Neural progenitor cell (in vitro differentiated cells): ENCODE results near the gene EYA4. TPM values are rescaled to one million over a fixed set of nuclear protein-coding genes. Genes with fewer than 3 reads are reported as not detected.

Experiments
- DNase-seq: peaks from one replicate; pipeline ENCODE4 v3.0.0-alpha.2; 2016; ENCODE audit warnings: low spot score
- H2AFZ ChIP-seq: fragments of 200-600 bp; sonication (generic); replicated peaks from 2 replicates; pipeline ENCODE4 v1.6.1; 2016; ENCODE audit warnings: antibody characterized with exemption
- H3F3A ChIP-seq: fragments of 200-600 bp; sonication (generic); 2 replicates; pipeline ENCODE4 v1.6.1; 2016; ENCODE audit warnings: antibody characterized with exemption, low read depth
- H3K27ac ChIP-seq: fragments of 200-600 bp; sonication (generic); 2 replicates; pipeline ENCODE4 v1.5.1; 2016; ENCODE audit warnings: mild to moderate bottlenecking
- H3K27me3 ChIP-seq: fragments of 200-600 bp; sonication (generic); 2 replicates; pipeline ENCODE4 v1.6.1; 2016; ENCODE audit warnings: mild to moderate bottlenecking, moderate library complexity
- H3K36me3 ChIP-seq: fragments of 200-600 bp; sonication (generic); 2 replicates; pipeline ENCODE4 v1.5.1; 2016
- H3K4me1 ChIP-seq: fragments of 200-600 bp; sonication (generic); 2 replicates; pipeline ENCODE4 v1.6.1; 2016; ENCODE audit warnings: mixed run types
- H3K4me2 ChIP-seq: fragments of 200-600 bp; sonication (generic); 2 replicates; pipeline ENCODE4 v1.6.1; 2016
- H3K4me3 ChIP-seq: fragments of 200-600 bp; sonication (generic); 2 replicates; pipeline ENCODE4 v1.5.1; 2016
- H3K79me2 ChIP-seq: fragments of 200-600 bp; sonication (generic); 2 replicates; pipeline ENCODE4 v1.6.1; 2016; ENCODE audit warnings: low read depth
- H3K9ac ChIP-seq: fragments of 200-600 bp; sonication (generic); 2 replicates; pipeline ENCODE4 v1.6.1; 2016
- H3K9me3 ChIP-seq: fragments of 200-600 bp; sonication (generic); 2 replicates; pipeline ENCODE4 v1.5.1; 2016; ENCODE audit warnings: low read depth
- H4K20me1 ChIP-seq: fragments of 200-600 bp; sonication (generic); 2 replicates; pipeline ENCODE4 v1.6.1; 2016; ENCODE audit warnings: low read depth
- H3K27ac Mint-ChIP-seq: 3 replicates; pipeline ENCODE4 v1.8.0; 2021; ENCODE audit warnings: mixed read lengths
- H3K27me3 Mint-ChIP-seq: 2 replicates; pipeline ENCODE4 v1.8.0; 2022; ENCODE audit warnings: low read depth, mild to moderate bottlenecking, inconsistent platforms, moderate library complexity, mixed read lengths; ENCODE audit not compliant: insufficient read depth
- H3K36me3 Mint-ChIP-seq: 3 replicates; pipeline ENCODE4 v1.8.0; 2021; ENCODE audit warnings: mixed read lengths
- H3K4me1 Mint-ChIP-seq: 3 replicates; pipeline ENCODE4 v1.8.0; 2021; ENCODE audit warnings: mixed read lengths
- H3K4me3 Mint-ChIP-seq: 3 replicates; pipeline ENCODE4 v1.8.0; 2021; ENCODE audit warnings: mild to moderate bottlenecking, moderate library complexity, mixed read lengths
- H3K9me3 Mint-ChIP-seq: 3 replicates; pipeline ENCODE4 v1.8.0; 2020; ENCODE audit warnings: mixed read lengths
- CTCF ChIP-seq: fragments of 200-600 bp; sonication (generic); IDR thresholded peaks from 2 replicates; pipeline ENCODE4 v1.5.1; 2017; ENCODE audit warnings: antibody characterized with exemption, mild to moderate bottlenecking
- EZH2 ChIP-seq: fragments of 200-600 bp; sonication (generic); IDR thresholded peaks from 2 replicates; pipeline ENCODE4 v1.6.1; 2017; ENCODE audit warnings: antibody characterized with exemption, mild to moderate bottlenecking, moderate library complexity
- EZH2phosphoT487 ChIP-seq: fragments of 200-600 bp; sonication (generic); IDR thresholded peaks from 2 replicates; pipeline ENCODE4 v1.6.1; 2017; ENCODE audit warnings: antibody characterized with exemption
- total RNA-seq: library from RNA; depleted of rRNA; stranded (reverse); fragments of >200 nt; gene quantifications from 2 replicates; pipeline ENCODE4 v1.2.3, GENCODE V29; 2015; ENCODE audit warnings: low replicate concordance

The EYA4 gene
- total RNA-seq, 1 donor from 2014 or later, result 2.4 TPM

- no peak for DNase-seq
- TF ChIP-seq EZH2phosphoT487 (no peak), EZH2 (no peak), CTCF (no peak)
- no peaks in the 10 kb centered on the region for H3K27me3 ChIP-seq
- H3K27ac ChIP-seq, result no peak overlapping the region
- H3K27me3 Mint-ChIP-seq, result peaks cover 11% of the 10 kb centered on the region
- no peaks in the 10 kb centered on the region for H4K20me1 ChIP-seq
- H3K27ac Mint-ChIP-seq, result no peak overlapping the region
- H3K4me1 ChIP-seq, result peaks cover 26% of the 10 kb centered on the region
- no peaks in the 10 kb centered on the region for H3K9me3 ChIP-seq
- no peak overlapping the region for H2AFZ ChIP-seq
- peaks cover 3% of the 10 kb centered on the region for H3K9me3 Mint-ChIP-seq
- H3K4me3 Mint-ChIP-seq, result no peak overlapping the region
- no peaks in the 10 kb centered on the region for H3K36me3 Mint-ChIP-seq
- H3F3A ChIP-seq, result peaks cover 16% of the 10 kb centered on the region
- peaks cover 19% of the 10 kb centered on the region for H3K4me1 Mint-ChIP-seq
- no peaks in the 10 kb centered on the region for H3K36me3 ChIP-seq
- no peak overlapping the region for H3K9ac ChIP-seq
- H3K4me2 ChIP-seq, result no peak overlapping the region
- H3K4me3 ChIP-seq, result no peak overlapping the region
- no peaks in the 10 kb centered on the region for H3K79me2 ChIP-seq
These were observed 303.3 kb downstream of the EYA4 start for GRCh38 chr6:133544419-133544818.

GRCh38 chr6:133546098-133546497 lies 304.9 kb downstream of the EYA4 start:
- Mint-ChIP-seq H3K4me1 (peaks cover 31% of the 10 kb centered on the region), H3K27ac (no peak overlapping the region), H3K27me3 (peaks cover 18% of the 10 kb centered on the region), H3K9me3 (peaks cover 3% of the 10 kb centered on the region), H3K36me3 (no peaks in the 10 kb centered on the region), H3K4me3 (no peak overlapping the region)
- Histone ChIP-seq H3K27me3 (no peaks in the 10 kb centered on the region), H2AFZ (no peak overlapping the region), H3K4me2 (no peak overlapping the region), H3K9ac (no peak overlapping the region), H3K9me3 (no peaks in the 10 kb centered on the region), H3K79me2 (no peaks in the 10 kb centered on the region), H3K27ac (no peak overlapping the region), H3K4me1 (peaks cover 42% of the 10 kb centered on the region), H3K4me3 (no peak overlapping the region), H3F3A (peaks cover 33% of the 10 kb centered on the region), H3K36me3 (no peaks in the 10 kb centered on the region), H4K20me1 (no peaks in the 10 kb centered on the region)
- no peak for DNase-seq
- TF ChIP-seq EZH2phosphoT487 (no peak), CTCF (no peak)

GRCh38 chr6:133547136-133547535 lies 306.0 kb downstream of the EYA4 start:
- H3K4me3 ChIP-seq, result no peak overlapping the region
- H3K36me3 Mint-ChIP-seq, result no peaks in the 10 kb centered on the region
- H3K36me3 ChIP-seq, result no peaks in the 10 kb centered on the region
- no peak overlapping the region for H3K27ac ChIP-seq
- H3K4me1 ChIP-seq, result peaks cover 48% of the 10 kb centered on the region
- peaks cover 22% of the 10 kb centered on the region for H3K27me3 Mint-ChIP-seq
- H3K4me1 Mint-ChIP-seq, result peaks cover 37% of the 10 kb centered on the region
- DNase-seq, result no peak
- no peaks in the 10 kb centered on the region for H3K79me2 ChIP-seq
- no peaks in the 10 kb centered on the region for H4K20me1 ChIP-seq
- peaks cover 37% of the 10 kb centered on the region for H3F3A ChIP-seq
- no peak overlapping the region for H2AFZ ChIP-seq
- no peak overlapping the region for H3K4me3 Mint-ChIP-seq
- TF ChIP-seq EZH2phosphoT487 (no peak), EZH2 (no peak), CTCF (no peak)
- H3K27ac Mint-ChIP-seq, result no peak overlapping the region
- no peaks in the 10 kb centered on the region for H3K9me3 ChIP-seq
- H3K9me3 Mint-ChIP-seq, result peaks cover 3% of the 10 kb centered on the region
- H3K4me2 ChIP-seq, result no peak overlapping the region
- no peak overlapping the region for H3K9ac ChIP-seq
- H3K27me3 ChIP-seq, result no peaks in the 10 kb centered on the region
